ENCODE data around the gene AARS2. TPM values are rescaled to one million over a fixed set of nuclear protein-coding genes. Genes with fewer than 3 reads are reported as not detected.

The AARS2 gene
- total and polyA plus RNA-seq, 2 of the 8 experiments (the other 6 are each of a cell fraction or from before 2014, with no cell fraction given) = 8.6 to 20.4 TPM

- no peak overlapping the region for H3K23ac ChIP-seq (ENCODE audit: insufficient read length)
- no peaks in the 10 kb centered on the region; a peak in 1 of 7 replicates for H3K27me3 ChIP-seq (replicated peaks in 1 of 4; ENCODE audit: control insufficient read depth in 3 of 4, extremely low read depth in 1 of 4, insufficient read depth in 3 of 4, low read length in 3 of 4)
- no peak overlapping the region for H4K5ac ChIP-seq (ENCODE audit: insufficient read length, low read depth, low read length)
- H2BK120ac ChIP-seq (replicated peaks; ENCODE audit: low read depth, low read length) = no peak overlapping the region
- peak overlapping the region; percentile 35; the same call in 1 of the 2 replicates for H2BK5ac ChIP-seq (ENCODE audit: low read depth, low read length)
- 0 out of 2 replicates have a peak overlapping the region, but pooled peaks have one; percentile 23 for H2BK12ac ChIP-seq (ENCODE audit: low read depth, low read length)
- FAIRE-seq (no peak), DNase-seq (ENCODE audit: low read depth in 1 of 2, low spot score in 2 of 2) (no peak)
- no peak overlapping the region for H2AK5ac ChIP-seq (ENCODE audit: low read depth, low read length)
- no peak overlapping the region for H2BK20ac ChIP-seq (ENCODE audit: low read length)
- H3K9me3 ChIP-seq (ENCODE audit: insufficient read depth in 2 of 2, low read depth in 1 of 2, low read length in 1 of 2) = no peaks in the 10 kb centered on the region
- H3K4me2 ChIP-seq (ENCODE audit: insufficient read depth in 1 of 2, low read depth in 2 of 2, low read length in 2 of 2) = peak overlapping the region; percentile 50 to 91
- CTCF ChIA-PET (ENCODE audit: partially characterized antibody) = interaction anchor here (1.2 to 19.0 kb wide), 7 partner anchors 9 to 175 kb away, joined by 3 to 330 read pairs (median 5); partner anchors contain the start of genes AARS2 and HSP90AB1
- peaks cover 9% of the 10 kb centered on the region for H3K23me2 ChIP-seq (ENCODE audit: low read depth, low read length)
- H2AFZ ChIP-seq (ENCODE audit: low read length) = no peak overlapping the region
- peaks cover 7% of the 10 kb centered on the region; the same call in 1 of the 2 replicates for H3K79me1 ChIP-seq (ENCODE audit: low read depth, low read length)
- peaks cover 8 to 34% (median 16%) of the 10 kb centered on the region in 4 experiments for H3K4me1 ChIP-seq (replicated peaks in 1 of 4; ENCODE audit: control insufficient read depth in 3 of 4, insufficient read depth in 4 of 4, low read length in 3 of 4)
- no peak overlapping the region for H3K4ac ChIP-seq (replicated peaks; ENCODE audit: insufficient read length, low read depth, low read length)
- peaks cover 3 to 10% (median 7%) of the 10 kb centered on the region in 4 experiments; a peak in 4 of 8 replicates for H3K36me3 ChIP-seq (ENCODE audit: control insufficient read depth in 2 of 4, insufficient read depth in 4 of 4, low read length in 3 of 4)
- no peak overlapping the region for H3K14ac ChIP-seq (ENCODE audit: insufficient read length)
- H4K8ac ChIP-seq (ENCODE audit: extremely low read depth, insufficient read depth, low read length) = no peak overlapping the region
- no peak overlapping the region for H3K56ac ChIP-seq (replicated peaks; ENCODE audit: insufficient read length, low read depth, low read length)
- no peak overlapping the region for H4K91ac ChIP-seq (replicated peaks; ENCODE audit: insufficient read length, low read length)
- H3K4me3 ChIP-seq (ENCODE audit: extremely low read depth in 1 of 4, insufficient read depth in 2 of 4, low read depth in 3 of 4, low read length in 4 of 4) = peak overlapping the region in 3 of 4 experiments; percentile 73 to 85 (median 80); a peak in 6 of 8 replicates
- H3K27ac ChIP-seq (ENCODE audit: low read depth, low read length) = peak overlapping the region; percentile 18; the same call in 1 of the 2 replicates
- 58% methylated on average over 9 of the region's 9 CpGs; no CpG with 5 or more reads in 1 of the 2 experiments for WGBS, 2 experiments (ENCODE audit: extremely low coverage in 1 of 2, insufficient coverage in 1 of 2, insufficient read length in 1 of 2, insufficient replicate concordance in 2 of 2, low coverage in 1 of 2, low lambda C conversion rate in 2 of 2, missing lambda C conversion rate in 1 of 2)
- H3K79me2 ChIP-seq (ENCODE audit: control insufficient read depth in 1 of 2, insufficient read depth in 2 of 2, low read length in 2 of 2) = peaks cover 0 to 10% of the 10 kb centered on the region in 2 experiments; a peak in 1 of 4 replicates
- no peak overlapping the region for H3K18ac ChIP-seq (ENCODE audit: extremely low read depth, low read length)
- no peak overlapping the region for H2BK15ac ChIP-seq (ENCODE audit: low read length)
- no peak overlapping the region; a peak in 1 of 7 replicates for H3K9ac ChIP-seq (replicated peaks in 1 of 4; ENCODE audit: extremely low read depth in 1 of 4, low read depth in 3 of 4, low read length in 3 of 4)
- TF ChIP-seq MAFK (IDR thresholded peaks at IDR 0.05; ENCODE audit: low read depth, low read length) (no peak), EZH2 (IDR thresholded peaks at IDR 0.05; ENCODE audit: low read depth, low read length, severe bottlenecking) (no peak), CBX8 (IDR thresholded peaks at IDR 0.05; ENCODE audit: borderline replicate concordance, low read depth, low read length) (no peak), ASH2L (IDR thresholded peaks at IDR 0.05; ENCODE audit: low read length) (no peak), ZNF274 (IDR thresholded peaks at IDR 0.05; ENCODE audit: borderline replicate concordance, extremely low read depth, low read length) (no peak), TEAD4 (IDR thresholded peaks at IDR 0.05; ENCODE audit: low read depth, low read length) (no peak), CBX5 (IDR thresholded peaks at IDR 0.05; ENCODE audit: low read depth, low read length) (no peak), RBBP5 (IDR thresholded peaks at IDR 0.05; ENCODE audit: borderline replicate concordance, low read depth, low read length) (no peak), TAF1 (IDR thresholded peaks at IDR 0.05; ENCODE audit: low read depth, low read length) (no peak)
- TF ChIP-seq, protein P1, sequence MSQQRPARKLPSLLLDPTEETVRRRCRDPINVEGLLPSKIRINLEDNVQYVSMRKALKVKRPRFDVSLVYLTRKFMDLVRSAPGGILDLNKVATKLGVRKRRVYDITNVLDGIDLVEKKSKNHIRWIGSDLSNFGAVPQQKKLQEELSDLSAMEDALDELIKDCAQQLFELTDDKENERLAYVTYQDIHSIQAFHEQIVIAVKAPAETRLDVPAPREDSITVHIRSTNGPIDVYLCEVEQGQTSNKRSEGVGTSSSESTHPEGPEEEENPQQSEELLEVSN (IDR thresholded peaks at IDR 0.05) = no peak
- peaks cover 1 to 5% of the 10 kb centered on the region in 2 experiments for H4K20me1 ChIP-seq (replicated peaks in 1 of 2; ENCODE audit: control insufficient read depth in 1 of 2, insufficient read depth in 2 of 2, low read length in 2 of 2)
- POLR2A ChIA-PET (ENCODE audit: partially characterized antibody) = interaction anchor here (0.8 to 15.1 kb wide), 6 partner anchors 8 to 67 kb away, joined by 3 to 581 read pairs (median 6); partner anchors contain the start of genes HSP90AB1, SLC35B2 and TMEM151B
Observed at GRCh38 chr6:44263354-44264100, 49.6 kb downstream of the AARS2 start.
